ENCODE measurements around the gene ZMPSTE24. TPM values are rescaled to one million over a fixed set of nuclear protein-coding genes. Genes with fewer than 3 reads are reported as not detected.
"Not testable (repeated sequence)": the region's sequence is repeated elsewhere in the genome, so short reads cannot be mapped to it uniquely, and the experiment has no call there.

ZMPSTE24 gene
- total RNA-seq = 10 to 100 TPM; 32.7 to 36.8 TPM

- H3K27ac Mint-ChIP-seq = peak within 1 kb of the TSS; percentile 99
- no peaks in the 10 kb centered on the region for H3K27me3 Mint-ChIP-seq (ENCODE audit: low read depth)
- H3K36me3 Mint-ChIP-seq (ENCODE audit: insufficient read depth in 2 of 2) = peaks cover 10 to 21% of the 10 kb centered on the region in 2 donors
- H3K4me1 Mint-ChIP-seq (ENCODE audit: low read depth) = peaks cover 58% of the 10 kb centered on the region
- no peaks in the 10 kb centered on the region for H3K9me3 Mint-ChIP-seq
- H3K4me3 Mint-ChIP-seq = peak within 1 kb of the TSS; percentile 96 to 98
- ATAC-seq (replicated peaks in 1 of 2) (peak; percentile 97), DNase-seq (peak; percentile 95)
Measured at GRCh38 chr1:40257688-40258444, at the start of gene ZMPSTE24. ZMPSTE24 (plus strand) TSS chr1:40258236; CDS start chr1:40258272, 36 bp downstream.

- no peaks in the 10 kb centered on the region for H3K9me3 Mint-ChIP-seq
- no peaks in the 10 kb centered on the region for H3K27me3 Mint-ChIP-seq (ENCODE audit: low read depth)
- ATAC-seq (replicated peaks in 1 of 2) (no peak), DNase-seq (no peak)
- H3K4me1 Mint-ChIP-seq (ENCODE audit: low read depth) = peaks cover 10% of the 10 kb centered on the region
- H3K36me3 Mint-ChIP-seq (ENCODE audit: insufficient read depth in 2 of 2) = peaks cover 5 to 8% of the 10 kb centered on the region in 2 donors
- H3K27ac Mint-ChIP-seq = no peak overlapping the region
- H3K4me3 Mint-ChIP-seq = no peak overlapping the region
Measured at GRCh38 chr1:40210511-40211204, 47.4 kb upstream of the ZMPSTE24 start.

GRCh38 chr1:40218333-40218732, 39.7 kb upstream of the ZMPSTE24 start:
- Mint-ChIP-seq H3K9me3 (no peaks in the 10 kb centered on the region), H3K27me3 (ENCODE audit: low read depth) (no peaks in the 10 kb centered on the region), H3K36me3 (ENCODE audit: insufficient read depth in 2 of 2) (peaks cover 0 to 7% of the 10 kb centered on the region in 2 donors), H3K4me3 (no peak overlapping the region), H3K27ac (no peak overlapping the region), H3K4me1 (ENCODE audit: low read depth) (peaks cover 31% of the 10 kb centered on the region)
- DNase-seq (no peak), ATAC-seq (replicated peaks in 1 of 2) (no peak)

GRCh38 chr1:40221471-40221905, 36.5 kb upstream of the ZMPSTE24 start:
- not testable (repeated sequence) for H3K9me3 Mint-ChIP-seq

GRCh38 chr1:40221977-40222772, 35.9 kb upstream of the ZMPSTE24 start:
- H3K27ac Mint-ChIP-seq = peak overlapping the region; percentile 6
- H3K36me3 Mint-ChIP-seq (ENCODE audit: insufficient read depth in 2 of 2) = peaks cover 0 to 5% of the 10 kb centered on the region in 2 donors
- no peaks in the 10 kb centered on the region for H3K27me3 Mint-ChIP-seq (ENCODE audit: low read depth)

More at GRCh38 chr1:40221471-40221905, 36.5 kb upstream of the ZMPSTE24 start:
- not testable (repeated sequence) for ATAC-seq (replicated peaks in 1 of 2); H3K36me3 Mint-ChIP-seq (ENCODE audit: insufficient read depth in 2 of 2); H3K4me3 Mint-ChIP-seq; H3K27me3 Mint-ChIP-seq (ENCODE audit: low read depth); DNase-seq
- H3K4me1 Mint-ChIP-seq (ENCODE audit: low read depth) = peaks cover 22% of the 10 kb centered on the region
- peak overlapping the region; percentile 15 for H3K27ac Mint-ChIP-seq

GRCh38 chr1:40224040-40224439, 34.0 kb upstream of the ZMPSTE24 start:
- DNase-seq = no peak
- Mint-ChIP-seq H3K4me3 (no peak overlapping the region), H3K36me3 (ENCODE audit: insufficient read depth in 2 of 2) (peaks cover 0 to 2% of the 10 kb centered on the region in 2 donors), H3K4me1 (ENCODE audit: low read depth) (peaks cover 20% of the 10 kb centered on the region), H3K9me3 (no peaks in the 10 kb centered on the region), H3K27ac (no peak overlapping the region), H3K27me3 (ENCODE audit: low read depth) (no peaks in the 10 kb centered on the region)
- ATAC-seq (replicated peaks in 1 of 2) = peak; percentile 90 to 93

More at GRCh38 chr1:40221977-40222772, 35.9 kb upstream of the ZMPSTE24 start:
- no peak for DNase-seq
- peaks cover 20% of the 10 kb centered on the region for H3K4me1 Mint-ChIP-seq (ENCODE audit: low read depth)
- H3K9me3 Mint-ChIP-seq = no peaks in the 10 kb centered on the region
- ATAC-seq (replicated peaks in 1 of 2) = no peak
- H3K4me3 Mint-ChIP-seq = no peak overlapping the region

- Mint-ChIP-seq H3K4me3 (no peak overlapping the region), H3K36me3 (ENCODE audit: insufficient read depth in 2 of 2) (peaks cover 4 to 7% of the 10 kb centered on the region in 2 donors), H3K27me3 (ENCODE audit: low read depth) (no peaks in the 10 kb centered on the region), H3K4me1 (ENCODE audit: low read depth) (peaks cover 25% of the 10 kb centered on the region), H3K9me3 (no peaks in the 10 kb centered on the region), H3K27ac (peak overlapping the region; percentile 73)
- ATAC-seq (replicated peaks in 1 of 2) = no peak
- DNase-seq = no peak
Measured at GRCh38 chr1:40226192-40226591, 31.8 kb upstream of the ZMPSTE24 start.

GRCh38 chr1:40232444-40232843, 25.6 kb upstream of the ZMPSTE24 start:
- DNase-seq = peak; percentile 74 to 84
- Mint-ChIP-seq H3K27ac (no peak overlapping the region), H3K9me3 (no peaks in the 10 kb centered on the region)

GRCh38 chr1:40239626-40240025, 18.4 kb upstream of the ZMPSTE24 start:
- peaks cover 6 to 30% of the 10 kb centered on the region in 2 donors for H3K36me3 Mint-ChIP-seq (ENCODE audit: insufficient read depth in 2 of 2)
- no peaks in the 10 kb centered on the region for H3K27me3 Mint-ChIP-seq (ENCODE audit: low read depth)
- ATAC-seq (replicated peaks in 1 of 2) (no peak), DNase-seq (no peak)
- no peak overlapping the region for H3K4me3 Mint-ChIP-seq
- H3K4me1 Mint-ChIP-seq (ENCODE audit: low read depth) = peaks cover 74% of the 10 kb centered on the region
- H3K27ac Mint-ChIP-seq = no peak overlapping the region
- no peaks in the 10 kb centered on the region for H3K9me3 Mint-ChIP-seq

More at GRCh38 chr1:40232444-40232843, 25.6 kb upstream of the ZMPSTE24 start:
- H3K4me1 Mint-ChIP-seq (ENCODE audit: low read depth) = peaks cover 37% of the 10 kb centered on the region
- H3K36me3 Mint-ChIP-seq (ENCODE audit: insufficient read depth in 2 of 2) = peaks cover 8 to 37% of the 10 kb centered on the region in 2 donors
- no peaks in the 10 kb centered on the region for H3K27me3 Mint-ChIP-seq (ENCODE audit: low read depth)
- peak; percentile 97 to 99 for ATAC-seq (replicated peaks in 1 of 2)
- peak overlapping the region in 1 of 2 donors; percentile 41 for H3K4me3 Mint-ChIP-seq

GRCh38 chr1:40240390-40240789, 17.6 kb upstream of the ZMPSTE24 start:
- no peaks in the 10 kb centered on the region for H3K27me3 Mint-ChIP-seq (ENCODE audit: low read depth)
- no peak for ATAC-seq (replicated peaks in 1 of 2)
- H3K4me3 Mint-ChIP-seq = no peak overlapping the region
- no peak for DNase-seq
- no peak overlapping the region for H3K27ac Mint-ChIP-seq
- H3K9me3 Mint-ChIP-seq = no peaks in the 10 kb centered on the region
- H3K4me1 Mint-ChIP-seq (ENCODE audit: low read depth) = peaks cover 82% of the 10 kb centered on the region
- H3K36me3 Mint-ChIP-seq (ENCODE audit: insufficient read depth in 2 of 2) = peaks cover 6 to 24% of the 10 kb centered on the region in 2 donors

GRCh38 chr1:40241362-40241761, 16.7 kb upstream of the ZMPSTE24 start:
- Mint-ChIP-seq H3K27ac (peak overlapping the region; percentile 81), H3K27me3 (ENCODE audit: low read depth) (no peaks in the 10 kb centered on the region), H3K4me3 (peak overlapping the region; percentile 42 to 75), H3K4me1 (ENCODE audit: low read depth) (peaks cover 82% of the 10 kb centered on the region), H3K9me3 (no peaks in the 10 kb centered on the region), H3K36me3 (ENCODE audit: insufficient read depth in 2 of 2) (peaks cover 3 to 16% of the 10 kb centered on the region in 2 donors)
- DNase-seq (no peak), ATAC-seq (replicated peaks in 1 of 2) (peak; percentile 53 to 59)

- DNase-seq (no peak), ATAC-seq (replicated peaks in 1 of 2) (no peak)
- Mint-ChIP-seq H3K4me3 (no peak overlapping the region), H3K36me3 (ENCODE audit: insufficient read depth in 2 of 2) (peaks cover 0 to under 1% of the 10 kb centered on the region in 2 donors), H3K27ac (peak overlapping the region; percentile 81), H3K9me3 (no peaks in the 10 kb centered on the region), H3K27me3 (ENCODE audit: low read depth) (peaks cover 4% of the 10 kb centered on the region), H3K4me1 (ENCODE audit: low read depth) (peaks cover 71% of the 10 kb centered on the region)
Measured at GRCh38 chr1:40243351-40243750, 14.7 kb upstream of the ZMPSTE24 start.

Measured in activated T-cell treated with anti-CD3 and anti-CD28 coated beads, Interleukin-2, amount 50 U/mL, for 72 hours (primary cell).